SK-N-SH treated with all-trans-retinoic acid at 6 μM for 48 hours (cell line): ENCODE measurements around the gene PTGIS.

ENCODE experiments used
- ATAC-seq: fragments of 200-7000 bp; cut with Tn5 transposase; 3 replicates; pipeline ENCODE4 v1.9.1; 2020; ENCODE audit warnings: mild to moderate bottlenecking, moderate library complexity
- ARNTL ChIP-seq: fragments of 450-650 bp; formaldehyde crosslinking; IDR thresholded peaks from 2 replicates; pipeline ENCODE4 v1.5.0; 2020; ENCODE audit warnings: low read depth, mild to moderate bottlenecking, moderate library complexity, borderline replicate concordance
- BACH2 ChIP-seq: fragments of 250-450 bp; sonication (Bioruptor Pico); IDR thresholded peaks from 2 replicates; pipeline ENCODE4 v1.9.0; 2021; ENCODE audit warnings: mild to moderate bottlenecking, borderline replicate concordance
- CREB5 ChIP-seq: fragments of 250-450 bp; sonication (Bioruptor Pico); IDR thresholded peaks from 2 replicates; pipeline ENCODE4 v1.5.1; 2020; ENCODE audit warnings: low read depth, mild to moderate bottlenecking, moderate library complexity
- CSDC2 ChIP-seq: fragments of 250-450 bp; sonication (Bioruptor Pico); IDR thresholded peaks from 2 replicates; pipeline ENCODE4 v1.5.0; 2020; ENCODE audit warnings: mild to moderate bottlenecking, moderate library complexity
- CSRNP3 ChIP-seq: fragments of 250-450 bp; sonication (Bioruptor Pico); IDR thresholded peaks from 2 replicates; pipeline ENCODE4 v1.5.1; 2021; ENCODE audit warnings: mild to moderate bottlenecking, moderate library complexity
- ESRRG ChIP-seq: fragments of 250-450 bp; sonication (Bioruptor Pico); IDR thresholded peaks from 2 replicates; pipeline ENCODE4 v1.6.1; 2021; ENCODE audit warnings: mild to moderate bottlenecking
- ISL1 ChIP-seq: fragments of 250-450 bp; sonication (Bioruptor Pico); IDR thresholded peaks from 2 replicates; pipeline ENCODE4 v2.1.2; 2022; ENCODE audit warnings: mild to moderate bottlenecking, moderate library complexity
- OSR1 ChIP-seq: fragments of 250-450 bp; sonication (Bioruptor Pico); IDR thresholded peaks from 2 replicates; pipeline ENCODE4 v1.8.0; 2022; ENCODE audit warnings: moderate library complexity, mild to moderate bottlenecking, inconsistent platforms
- PATZ1 ChIP-seq: fragments of 250-450 bp; sonication (Bioruptor Pico); IDR thresholded peaks from 2 replicates; pipeline ENCODE4 v1.8.0; 2020; ENCODE audit warnings: mild to moderate bottlenecking, moderate library complexity, borderline replicate concordance
- POU6F1 ChIP-seq: fragments of 250-450 bp; sonication (Bioruptor Pico); IDR thresholded peaks from 2 replicates; pipeline ENCODE4 v1.8.0; 2021; ENCODE audit warnings: low read depth, mild to moderate bottlenecking, moderate library complexity, borderline replicate concordance
- PPARA ChIP-seq: fragments of 250-450 bp; sonication (Bioruptor Pico); IDR thresholded peaks from 2 replicates; pipeline ENCODE4 v1.5.0; 2020; ENCODE audit warnings: mild to moderate bottlenecking, borderline replicate concordance
- RARB ChIP-seq: fragments of 250-450 bp; sonication (Bioruptor Pico); IDR thresholded peaks from 2 replicates; pipeline ENCODE4 v1.8.0; 2021; ENCODE audit warnings: mild to moderate bottlenecking, moderate library complexity
- SNAI2 ChIP-seq: fragments of 250-450 bp; sonication (Bioruptor Pico); IDR thresholded peaks from 2 replicates; pipeline ENCODE4 v1.5.0; 2020; ENCODE audit warnings: mild to moderate bottlenecking, moderate library complexity
- TCF4 ChIP-seq: fragments of 250-450 bp; sonication (Bioruptor Pico); IDR thresholded peaks from 2 replicates; pipeline ENCODE4 v1.8.0; 2021; ENCODE audit warnings: mild to moderate bottlenecking, moderate library complexity, borderline replicate concordance
- TOX ChIP-seq: fragments of 250-450 bp; sonication (Bioruptor Pico); IDR thresholded peaks from 2 replicates; pipeline ENCODE4 v1.8.0; 2021; ENCODE audit warnings: mild to moderate bottlenecking, moderate library complexity, borderline replicate concordance
- ZC3H10 ChIP-seq: fragments of 250-450 bp; sonication (Bioruptor Pico); IDR thresholded peaks from 2 replicates; pipeline ENCODE4 v1.5.1; 2021; ENCODE audit warnings: mild to moderate bottlenecking, moderate library complexity
- ZFP3 ChIP-seq: fragments of 250-450 bp; sonication (Bioruptor Pico); IDR thresholded peaks from 2 replicates; pipeline ENCODE4 v1.5.0; 2020; ENCODE audit warnings: mild to moderate bottlenecking, moderate library complexity
- ZFP30 ChIP-seq: fragments of 450-650 bp; formaldehyde crosslinking; IDR thresholded peaks from 2 replicates; pipeline ENCODE4 v1.5.0; 2022; ENCODE audit warnings: mild to moderate bottlenecking, moderate library complexity
- ZNF565 ChIP-seq: fragments of 450-650 bp; formaldehyde crosslinking; conservative IDR thresholded peaks from 2 replicates; pipeline ENCODE4 v1.5.0; 2020; ENCODE audit warnings: low read depth, mild to moderate bottlenecking, moderate library complexity
- ZNF8 ChIP-seq: fragments of 450-650 bp; formaldehyde crosslinking; IDR thresholded peaks from 2 replicates; pipeline ENCODE4 v1.5.0; 2020; ENCODE audit warnings: mild to moderate bottlenecking, moderate library complexity

PTGIS gene

GRCh38 chr20:49580813-49581174, 12.9 kb upstream of the PTGIS start:
- TF ChIP-seq ARNTL = no peak
- TF ChIP-seq CSRNP3 = no peak
- TF ChIP-seq POU6F1 (CRISPR knock-in tag) = no peak
- TF ChIP-seq PATZ1 = no peak
- no peak for TF ChIP-seq OSR1 (CRISPR knock-in tag)
- no peak for TF ChIP-seq ZNF565 (CRISPR knock-in tag)
- no peak for TF ChIP-seq PPARA (CRISPR knock-in tag)
- no peak for TF ChIP-seq ZFP3 (CRISPR knock-in tag)
- no peak for TF ChIP-seq ZC3H10 (CRISPR knock-in tag)
- no peak for TF ChIP-seq CREB5
- no peak for TF ChIP-seq ISL1 (CRISPR knock-in tag)
- TF ChIP-seq TOX (CRISPR knock-in tag) = no peak
- TF ChIP-seq ZFP30 (CRISPR knock-in tag) = no peak
- TF ChIP-seq ESRRG (CRISPR knock-in tag) = no peak
- no peak for TF ChIP-seq SNAI2
- no peak for ATAC-seq

- ATAC-seq = peak; percentile 88
- TF ChIP-seq ZNF8 (no peak), ARNTL (no peak), ZNF565 (CRISPR knock-in tag) (no peak), RARB (CRISPR knock-in tag) (no peak), TOX (CRISPR knock-in tag) (no peak), TCF4 (CRISPR knock-in tag) (no peak), ISL1 (CRISPR knock-in tag) (no peak), PATZ1 (no peak), ZFP3 (CRISPR knock-in tag) (no peak), CREB5 (no peak), ESRRG (CRISPR knock-in tag) (no peak), CSDC2 (CRISPR knock-in tag) (no peak)
Observed at GRCh38 chr20:49579874-49580812, 12.2 kb upstream of the PTGIS start.

GRCh38 chr20:49579195-49579594, 11.3 kb upstream of the PTGIS start:
- ATAC-seq = no peak
- no peak for TF ChIP-seq PATZ1
- no peak for TF ChIP-seq CREB5
- TF ChIP-seq ZFP3 (CRISPR knock-in tag) = no peak
- no peak for TF ChIP-seq ARNTL
- no peak for TF ChIP-seq TCF4 (CRISPR knock-in tag)
- TF ChIP-seq BACH2 (CRISPR knock-in tag) = no peak
- TF ChIP-seq ISL1 (CRISPR knock-in tag) = no peak
- TF ChIP-seq ZFP30 (CRISPR knock-in tag) = no peak
- TF ChIP-seq ZNF8 = no peak
- TF ChIP-seq, all 23 proteins: peak for 0
